MCF 10A (cell line): ENCODE data around the gene RGS1. TPM values are rescaled to one million over a fixed set of nuclear protein-coding genes. Genes with fewer than 3 reads are reported as not detected.

ENCODE experiments used
- BruUV-seq: library from RNA; stranded (reverse); fragments of 400-500 nt; replicated peaks from 2 replicates; lab custom pipeline; 2021; lab: Mats Ljungman, UMichigan
- CTCF ChIA-PET: fragments of 300-600 bp; sonication (Branson Sonifier 250); formaldehyde crosslinking; extraction: SDS; loops from one replicate; lab custom pipeline; 2021; ENCODE audit warnings: antibody characterized with exemption, inconsistent platforms; lab: Yijun Ruan, JAX
- POLR2A ChIA-PET: fragments of 300-600, 350-650 bp; sonication (Branson Sonifier 250); formaldehyde crosslinking; extraction: SDS; loops from one replicate; lab custom pipeline; 2020; ENCODE audit warnings: antibody characterized with exemption, inconsistent platforms; lab: Yijun Ruan, JAX
- DNase-seq: peaks from one replicate; pipeline ENCODE4 v3.0.0-alpha.2; 2018; ENCODE audit not compliant: unreplicated experiment
- H3K27ac Mint-ChIP-seq: one replicate; pipeline ENCODE4 v1.8.0; 2022; ENCODE audit warnings: mild to moderate bottlenecking, low read depth, mixed read lengths; ENCODE audit not compliant: unreplicated experiment
- H3K27me3 Mint-ChIP-seq: one replicate; pipeline ENCODE4 v1.8.0; 2022; ENCODE audit warnings: mixed read lengths; ENCODE audit not compliant: insufficient read depth, unreplicated experiment
- H3K36me3 Mint-ChIP-seq: one replicate; pipeline ENCODE4 v1.8.0; 2022; ENCODE audit warnings: mild to moderate bottlenecking, moderate library complexity, mixed read lengths; ENCODE audit not compliant: insufficient read depth, unreplicated experiment
- H3K4me1 Mint-ChIP-seq: one replicate; pipeline ENCODE4 v1.8.0; 2022; ENCODE audit warnings: mixed read lengths; ENCODE audit not compliant: insufficient read depth, unreplicated experiment
- H3K4me3 Mint-ChIP-seq: one replicate; pipeline ENCODE4 v1.8.0; 2022; ENCODE audit warnings: mild to moderate bottlenecking, moderate library complexity, mixed read lengths; ENCODE audit not compliant: unreplicated experiment
- H3K9me3 Mint-ChIP-seq: one replicate; pipeline ENCODE4 v1.8.0; 2022; ENCODE audit warnings: mixed read lengths; ENCODE audit not compliant: unreplicated experiment
- CTCF ChIP-seq: fragments of 200-600 bp; IDR thresholded peaks from one replicate; pipeline ENCODE4 v1.8.0; 2022; ENCODE audit warnings: antibody characterized with exemption, mild to moderate bottlenecking; ENCODE audit not compliant: unreplicated experiment
- intact Hi-C: fragments of 100-400 bp; cut with micrococcal nuclease; formaldehyde crosslinking; loops from 2 replicates; pipeline ENCODE4 v1.14.1; 2022
- total RNA-seq: library from RNA; stranded (reverse); gene quantifications from 2 replicates; pipeline ENCODE4 v1.2.3, GENCODE V29; 2022

The RGS1 gene
- total RNA-seq, 1 experiment from 2014 or later: not detected

GRCh38 chr1:192576190-192577144 is 894 bp downstream of the RGS1 start:
- no peaks in the 10 kb centered on the region for H3K9me3 Mint-ChIP-seq
- H3K36me3 Mint-ChIP-seq: no peaks in the 10 kb centered on the region
- no peaks in the 10 kb centered on the region for H3K27me3 Mint-ChIP-seq
- DNase-seq: no peak
- H3K4me3 Mint-ChIP-seq: no peak overlapping the region
- intact Hi-C loops: no loop called here
- H3K4me1 Mint-ChIP-seq: peaks cover 6% of the 10 kb centered on the region
- BruUV-seq: no TSS peak
- POLR2A ChIA-PET: no interaction called here
- H3K27ac Mint-ChIP-seq: no peak overlapping the region
- CTCF ChIA-PET: interaction anchor here (0.9 to 12.7 kb wide), 3 partner anchors 12 to 101 kb away, joined by 3 to 152 read pairs (median 5); no protein-coding TSS in a partner anchor
- TF ChIP-seq CTCF: no peak

- Mint-ChIP-seq H3K4me3 (no peak overlapping the region), H3K4me1 (peaks cover 6% of the 10 kb centered on the region), H3K36me3 (no peaks in the 10 kb centered on the region), H3K27me3 (no peaks in the 10 kb centered on the region), H3K9me3 (no peaks in the 10 kb centered on the region), H3K27ac (no peak overlapping the region)
- no peak for DNase-seq
- no TSS peak for BruUV-seq
- intact Hi-C loops: no loop called here
- no peak for TF ChIP-seq CTCF
- ChIA-PET POLR2A (interaction anchor here (0.5 to 1.1 kb wide), 4 partner anchors 10 to 219 kb away, joined by 3 to 7 read pairs (median 3); no protein-coding TSS in a partner anchor), CTCF (interaction anchor here (1.4 to 12.7 kb wide), 3 partner anchors 11 to 102 kb away, joined by 4 to 152 read pairs (median 5); no protein-coding TSS in a partner anchor)
Observed at GRCh38 chr1:192577145-192578140, 1.9 kb downstream of the RGS1 start.

GRCh38 chr1:192578144-192578909 is 2.8 kb downstream of the RGS1 start:
- Mint-ChIP-seq H3K4me1 (peaks cover 6% of the 10 kb centered on the region), H3K36me3 (no peaks in the 10 kb centered on the region), H3K27ac (no peak overlapping the region), H3K9me3 (no peaks in the 10 kb centered on the region), H3K4me3 (no peak overlapping the region), H3K27me3 (no peaks in the 10 kb centered on the region)
- no peak for DNase-seq
- intact Hi-C loops: no loop called here
- BruUV-seq: no TSS peak
- ChIA-PET CTCF (interaction anchor here (0.6 to 12.7 kb wide), 6 partner anchors 10 to 534 kb away, joined by 3 to 152 read pairs (median 4); no protein-coding TSS in a partner anchor), POLR2A (interaction anchor here (0.6 to 2.2 kb wide), 5 partner anchors 11 to 218 kb away, joined by 3 to 11 read pairs (median 3); no protein-coding TSS in a partner anchor)
- no peak for TF ChIP-seq CTCF
